Suprapubic skin (tissue), 4 donors: ENCODE results near the gene PEPD.

Source experiments
- CTCF ChIP-seq, 2 donors: fragments of 200-600 bp in 1 of 2; fragments of 450-650 bp in 1 of 2; sonication (generic) in 1 of 2; IDR thresholded peaks; one replicate each; pipeline ENCODE4 v1.5.1; 2016 to 2019; ENCODE audit warnings: antibody characterized with exemption in 2 of 2, mild to moderate bottlenecking in 1 of 2, moderate library complexity in 1 of 2
- POLR2A ChIP-seq, 2 donors: fragments of 450-650 bp; IDR thresholded peaks; one replicate each; pipeline ENCODE4 v1.6.1; 2017; ENCODE audit warnings: antibody characterized with exemption in 2 of 2, mild to moderate bottlenecking in 2 of 2, moderate library complexity in 2 of 2
- POLR2AphosphoS5 ChIP-seq, 3 donors: sonication (generic); formaldehyde crosslinking; IDR thresholded peaks; one replicate each; pipeline ENCODE4 v1.6.1; 2017; ENCODE audit warnings: antibody characterized with exemption in 3 of 3

- no peak for TF ChIP-seq POLR2AphosphoS5 (IDR thresholded peaks at IDR 0.05)
- TF ChIP-seq CTCF (IDR thresholded peaks at IDR 0.05) = no peak
- no peak for TF ChIP-seq POLR2A (IDR thresholded peaks at IDR 0.05)
Observed at GRCh38 chr19:33499248-33499647, 22.3 kb downstream of the PEPD start.
